ENCODE results near the gene TMEM138. TPM values are rescaled to one million over a fixed set of nuclear protein-coding genes. Genes with fewer than 3 reads are reported as not detected.

TMEM138 gene
- total RNA-seq, 4 donors from 2014 or later, result 14.6 to 28.1 (median 20.7) TPM

DNA sequence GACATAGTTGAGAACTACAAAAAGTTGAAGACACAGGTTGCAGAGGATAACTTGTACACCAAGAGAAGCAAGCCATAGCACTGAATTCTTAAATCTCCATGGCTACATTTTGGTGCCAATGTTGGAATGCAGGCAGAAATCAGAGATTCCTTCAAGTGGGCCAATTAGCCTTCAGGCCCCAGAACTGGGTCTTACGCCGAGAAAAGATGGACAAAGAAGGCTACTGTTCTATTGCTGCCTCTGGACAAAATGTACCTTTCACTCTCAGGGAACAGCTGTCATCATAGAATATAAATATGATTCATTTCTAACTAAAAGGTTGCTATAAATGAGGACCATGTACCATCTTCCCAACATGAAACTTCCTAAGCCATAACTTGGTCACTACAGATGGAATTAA is 43.9 kb downstream of the TMEM138 start:
- TF ChIP-seq POLR2A (IDR thresholded peaks at IDR 0.05), result no peak
- TF ChIP-seq, protein P1, sequence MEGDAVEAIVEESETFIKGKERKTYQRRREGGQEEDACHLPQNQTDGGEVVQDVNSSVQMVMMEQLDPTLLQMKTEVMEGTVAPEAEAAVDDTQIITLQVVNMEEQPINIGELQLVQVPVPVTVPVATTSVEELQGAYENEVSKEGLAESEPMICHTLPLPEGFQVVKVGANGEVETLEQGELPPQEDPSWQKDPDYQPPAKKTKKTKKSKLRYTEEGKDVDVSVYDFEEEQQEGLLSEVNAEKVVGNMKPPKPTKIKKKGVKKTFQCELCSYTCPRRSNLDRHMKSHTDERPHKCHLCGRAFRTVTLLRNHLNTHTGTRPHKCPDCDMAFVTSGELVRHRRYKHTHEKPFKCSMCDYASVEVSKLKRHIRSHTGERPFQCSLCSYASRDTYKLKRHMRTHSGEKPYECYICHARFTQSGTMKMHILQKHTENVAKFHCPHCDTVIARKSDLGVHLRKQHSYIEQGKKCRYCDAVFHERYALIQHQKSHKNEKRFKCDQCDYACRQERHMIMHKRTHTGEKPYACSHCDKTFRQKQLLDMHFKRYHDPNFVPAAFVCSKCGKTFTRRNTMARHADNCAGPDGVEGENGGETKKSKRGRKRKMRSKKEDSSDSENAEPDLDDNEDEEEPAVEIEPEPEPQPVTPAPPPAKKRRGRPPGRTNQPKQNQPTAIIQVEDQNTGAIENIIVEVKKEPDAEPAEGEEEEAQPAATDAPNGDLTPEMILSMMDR (IDR thresholded peaks at IDR 0.05), result no peak
- no peaks in the 10 kb centered on the region for H3K9me3 ChIP-seq
- intact Hi-C loops (cut with DNase I), result no loop called here
- no peak overlapping the region for H3K27ac ChIP-seq
- DNase-seq, result no peak
- no peaks in the 10 kb centered on the region for H3K4me1 ChIP-seq
- H3K27me3 ChIP-seq, result no peaks in the 10 kb centered on the region
- H3K4me3 ChIP-seq, result no peak overlapping the region
- peaks cover 30 to 100% (median 59%) of the 10 kb centered on the region in 3 donors for H3K36me3 ChIP-seq
- 81 to 100% methylated on average over 2 of the region's 2 CpGs for WGBS, 2 donors

DNA sequence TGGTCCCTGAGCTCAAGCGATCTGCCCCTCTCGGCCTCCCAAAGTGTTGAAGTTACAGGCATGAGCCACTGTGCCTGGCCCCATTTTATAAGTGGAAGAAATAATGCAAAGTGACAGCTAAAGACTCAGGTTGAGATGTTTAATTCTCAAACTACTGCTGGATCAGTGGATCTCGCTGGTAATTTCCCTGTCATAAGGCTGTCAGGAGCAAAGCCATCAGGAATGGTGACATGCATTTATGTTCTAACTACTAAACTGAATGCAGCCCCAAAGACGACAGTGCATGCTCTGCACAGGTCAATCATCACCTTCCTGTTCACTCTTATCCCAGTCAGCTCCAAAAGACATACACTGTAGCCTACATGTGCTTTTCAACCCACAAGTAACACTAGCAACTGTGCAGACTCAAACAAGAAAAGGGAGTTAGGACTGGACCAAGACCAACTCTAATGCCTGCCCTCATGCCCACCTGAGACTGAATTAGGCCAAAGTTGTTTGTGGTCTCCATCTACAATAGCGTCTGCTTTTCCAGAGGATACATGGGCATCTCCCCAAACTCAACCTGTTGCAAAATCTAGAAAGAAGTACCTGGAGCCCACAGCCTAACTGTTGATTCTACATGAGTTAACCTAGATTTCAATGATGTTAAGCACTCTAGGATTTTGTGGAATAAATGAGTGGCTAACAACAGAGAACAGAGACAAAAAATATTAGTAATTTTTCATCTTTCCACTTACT is 45.0 kb downstream of the TMEM138 start:
- H3K36me3 ChIP-seq, result peaks cover 37 to 100% (median 68%) of the 10 kb centered on the region in 3 donors
- 92 to 97% methylated on average over 4 to 5 of the region's 5 CpGs for WGBS, 2 donors
- H3K4me3 ChIP-seq, result no peak overlapping the region
- no peaks in the 10 kb centered on the region for H3K27me3 ChIP-seq
- DNase-seq, result no peak
- H3K9me3 ChIP-seq, result no peaks in the 10 kb centered on the region
- intact Hi-C loops (cut with DNase I), result no loop called here
- no peaks in the 10 kb centered on the region for H3K4me1 ChIP-seq
- TF ChIP-seq POLR2A (IDR thresholded peaks at IDR 0.05), result no peak
- TF ChIP-seq, protein P1 (IDR thresholded peaks at IDR 0.05), result no peak
- H3K27ac ChIP-seq, result no peak overlapping the region

DNA sequence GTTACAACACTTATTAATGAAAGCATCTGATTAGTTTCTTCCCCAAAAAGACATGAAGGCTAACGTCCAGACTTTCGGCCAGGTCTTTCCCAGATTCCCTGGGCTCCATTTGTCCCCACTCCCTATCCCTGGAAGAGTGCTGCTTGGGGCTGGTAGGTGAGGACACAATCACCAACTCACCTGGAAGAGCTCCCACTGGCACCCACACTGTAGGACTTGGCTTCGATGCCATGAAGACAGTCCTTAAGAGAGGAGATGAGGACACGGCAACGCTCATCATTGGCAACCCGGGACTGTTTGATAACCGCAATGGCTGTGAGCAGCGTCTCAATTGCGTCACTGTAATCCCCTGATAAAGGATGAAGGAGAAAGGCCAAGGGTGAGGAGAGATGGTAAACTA is 49.4 kb downstream of the TMEM138 start:
- DNase-seq, result no peak
- TF ChIP-seq, protein P1 (IDR thresholded peaks at IDR 0.05), result no peak
- no peak for TF ChIP-seq POLR2A (IDR thresholded peaks at IDR 0.05)
- 85 to 94% methylated on average over 7 to 9 of the region's 9 CpGs for WGBS, 2 donors
- intact Hi-C loops (cut with DNase I), result no loop called here
- H3K9me3 ChIP-seq, result no peaks in the 10 kb centered on the region
- no peaks in the 10 kb centered on the region for H3K4me1 ChIP-seq
- H3K27me3 ChIP-seq, result no peaks in the 10 kb centered on the region
- H3K4me3 ChIP-seq, result no peak overlapping the region
- H3K27ac ChIP-seq, result no peak overlapping the region
- H3K36me3 ChIP-seq, result peaks cover 54 to 100% (median 82%) of the 10 kb centered on the region in 3 donors

DNA sequence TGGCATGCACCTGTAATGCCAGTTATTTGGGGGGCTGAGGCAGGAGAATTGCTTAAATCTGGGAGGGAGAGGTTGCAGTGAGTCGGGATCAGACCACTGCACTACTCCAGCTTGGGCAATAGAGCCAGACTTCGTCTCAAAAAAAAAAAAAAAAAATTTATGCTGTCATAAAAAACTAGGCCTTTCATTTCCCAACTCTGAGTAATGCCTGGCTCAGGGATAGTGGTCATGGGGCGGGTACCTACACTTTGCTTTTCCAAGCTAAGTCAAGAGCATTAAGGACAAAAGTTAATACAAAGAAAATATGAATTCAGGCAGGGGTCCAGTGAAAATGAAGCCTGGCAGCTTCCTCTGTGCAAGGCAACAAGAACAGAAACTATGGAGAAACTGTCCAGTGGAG is 51.3 kb downstream of the TMEM138 start:
- Histone ChIP-seq H3K4me1 (peaks cover 0 to 13% (median 3%) of the 10 kb centered on the region in 3 donors), H3K9me3 (no peaks in the 10 kb centered on the region), H3K36me3 (peaks cover 43 to 100% (median 74%) of the 10 kb centered on the region in 3 donors), H3K4me3 (no peak overlapping the region), H3K27me3 (no peaks in the 10 kb centered on the region), H3K27ac (no peak overlapping the region)
- DNase-seq, result no peak
- TF ChIP-seq, protein P1 (IDR thresholded peaks at IDR 0.05), result no peak
- TF ChIP-seq POLR2A (IDR thresholded peaks at IDR 0.05), result no peak
- 66 to 67% methylated on average over 3 of the region's 3 CpGs for WGBS, 2 donors
- intact Hi-C loops (cut with DNase I), result no loop called here

DNA sequence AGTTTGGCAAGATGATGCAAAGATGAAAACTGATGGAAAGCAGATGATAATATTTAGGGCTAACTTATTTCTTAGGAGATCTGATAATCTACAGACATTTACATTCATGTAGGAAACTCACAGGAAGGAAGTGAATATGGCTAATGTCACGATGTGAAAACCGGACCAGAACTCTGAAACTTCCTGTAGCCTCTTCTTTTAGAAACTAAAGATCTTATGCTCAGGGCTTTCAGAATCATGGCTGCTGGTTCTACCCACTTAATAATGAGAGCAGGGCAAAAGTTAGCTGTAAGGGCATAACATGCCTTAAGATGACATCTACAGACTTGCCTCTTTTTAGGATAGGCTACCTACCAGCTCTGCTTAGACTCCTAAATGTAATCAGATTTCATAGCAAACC is 52.4 kb downstream of the TMEM138 start:
- WGBS, 2 donors, result 65 to 75% methylated on average over 2 of the region's 2 CpGs
- no peak for TF ChIP-seq POLR2A (IDR thresholded peaks at IDR 0.05)
- TF ChIP-seq, protein P1 (IDR thresholded peaks at IDR 0.05), result no peak

More for the DNA sequence above, 52.4 kb downstream of the TMEM138 start:
- no peak overlapping the region for H3K4me3 ChIP-seq
- H3K27ac ChIP-seq, result no peak overlapping the region
- DNase-seq, result no peak
- peaks cover 37 to 100% (median 71%) of the 10 kb centered on the region in 3 donors for H3K36me3 ChIP-seq
- peaks cover 0 to 13% (median 3%) of the 10 kb centered on the region in 3 donors for H3K4me1 ChIP-seq
- no peaks in the 10 kb centered on the region for H3K9me3 ChIP-seq
- intact Hi-C loops (cut with DNase I), result no loop called here
- no peaks in the 10 kb centered on the region for H3K27me3 ChIP-seq
